ENCODE data around the gene CMTM8.

The CMTM8 gene

DNA sequence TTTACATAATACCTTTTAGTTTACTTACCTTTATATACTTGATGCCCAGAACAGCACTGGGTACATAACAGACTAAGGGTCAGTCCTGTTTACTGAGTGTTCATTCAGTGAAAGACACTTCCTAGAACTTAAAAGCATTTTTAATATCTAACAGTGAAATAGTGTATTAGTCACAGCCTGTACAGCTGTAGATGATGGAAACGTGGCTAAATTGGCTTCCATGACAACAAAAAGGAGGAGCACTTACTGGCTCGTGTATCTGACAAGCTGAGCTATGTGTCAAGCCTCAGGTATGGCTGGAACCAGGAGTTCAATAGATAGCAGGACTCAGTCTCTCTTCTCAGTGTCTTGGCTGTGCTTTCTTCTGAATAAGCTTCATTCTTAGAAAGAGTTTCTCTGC lies 40.2 kb downstream of the CMTM8 start:
- H3K9me3 Mint-ChIP-seq = no peaks in the 10 kb centered on the region
- H3K4me3 Mint-ChIP-seq = no peak overlapping the region
- no peaks in the 10 kb centered on the region for H3K27me3 Mint-ChIP-seq
- peaks cover 6% of the 10 kb centered on the region for H3K4me1 Mint-ChIP-seq (ENCODE audit: low read depth)
- H3K36me3 Mint-ChIP-seq (ENCODE audit: low read depth) = no peaks in the 10 kb centered on the region
- no peak for DNase-seq
- no peak overlapping the region for H3K27ac Mint-ChIP-seq

DNA sequence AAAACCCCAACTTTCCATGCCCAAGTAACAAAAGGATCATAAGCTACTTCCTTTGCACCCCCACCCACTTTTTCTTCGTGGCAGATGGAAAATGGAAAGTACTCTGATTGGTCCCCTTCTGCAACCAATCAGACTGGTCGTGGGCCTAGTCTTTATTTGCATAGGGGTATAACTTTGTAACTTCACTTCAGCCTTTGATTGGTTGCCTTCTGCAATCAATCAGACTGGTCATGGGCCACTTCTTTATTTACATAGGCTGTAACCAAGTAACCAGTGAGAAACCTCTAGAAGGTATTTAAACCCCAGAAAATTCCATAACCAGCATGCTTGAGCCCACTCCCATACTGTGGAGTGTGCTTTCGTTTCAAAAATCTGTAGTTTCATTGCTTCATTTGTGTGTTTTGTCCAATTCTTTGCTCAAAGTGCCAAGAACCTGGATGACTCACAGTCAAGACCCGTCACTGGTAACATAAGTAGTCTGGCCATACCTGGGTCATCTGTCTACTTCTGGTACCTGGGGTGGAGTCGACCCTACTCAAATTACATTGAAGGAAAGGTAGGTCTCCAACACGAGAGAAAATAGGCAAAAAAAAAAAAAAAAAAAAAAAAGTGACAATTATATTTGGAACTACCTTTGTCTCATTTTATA lies 41.9 kb downstream of the CMTM8 start:
- H3K27ac Mint-ChIP-seq = no peak overlapping the region
- no peaks in the 10 kb centered on the region for H3K9me3 Mint-ChIP-seq
- H3K4me1 Mint-ChIP-seq (ENCODE audit: low read depth) = peaks cover 15% of the 10 kb centered on the region
- no peaks in the 10 kb centered on the region for H3K27me3 Mint-ChIP-seq
- DNase-seq = no peak
- H3K36me3 Mint-ChIP-seq (ENCODE audit: low read depth) = no peaks in the 10 kb centered on the region
- no peak overlapping the region for H3K4me3 Mint-ChIP-seq

- no peaks in the 10 kb centered on the region for H3K27me3 Mint-ChIP-seq
- no peaks in the 10 kb centered on the region for H3K36me3 Mint-ChIP-seq (ENCODE audit: low read depth)
Measured at GRCh38 chr3:32281570-32282106, 43.2 kb downstream of the CMTM8 start.

GRCh38 chr3:32282578-32283154 lies 44.2 kb downstream of the CMTM8 start:
- Mint-ChIP-seq H3K27me3 (no peaks in the 10 kb centered on the region), H3K9me3 (no peaks in the 10 kb centered on the region), H3K27ac (no peak overlapping the region), H3K4me3 (no peak overlapping the region), H3K4me1 (ENCODE audit: low read depth) (peaks cover 27% of the 10 kb centered on the region), H3K36me3 (ENCODE audit: low read depth) (no peaks in the 10 kb centered on the region)
- no peak for DNase-seq

More at GRCh38 chr3:32281570-32282106, 43.2 kb downstream of the CMTM8 start:
- Mint-ChIP-seq H3K4me3 (no peak overlapping the region), H3K4me1 (ENCODE audit: low read depth) (peaks cover 25% of the 10 kb centered on the region), H3K27ac (no peak overlapping the region), H3K9me3 (no peaks in the 10 kb centered on the region)
- DNase-seq = no peak

- no peaks in the 10 kb centered on the region for H3K36me3 Mint-ChIP-seq (ENCODE audit: low read depth)
- no peak overlapping the region for H3K4me3 Mint-ChIP-seq
- no peaks in the 10 kb centered on the region for H3K9me3 Mint-ChIP-seq
- DNase-seq = no peak
- H3K4me1 Mint-ChIP-seq (ENCODE audit: low read depth) = peaks cover 29% of the 10 kb centered on the region
- peak overlapping the region; percentile 35 for H3K27ac Mint-ChIP-seq
- no peaks in the 10 kb centered on the region for H3K27me3 Mint-ChIP-seq
Measured at GRCh38 chr3:32283304-32283703, 44.8 kb downstream of the CMTM8 start.

- Mint-ChIP-seq H3K9me3 (no peaks in the 10 kb centered on the region), H3K36me3 (ENCODE audit: low read depth) (no peaks in the 10 kb centered on the region), H3K27me3 (no peaks in the 10 kb centered on the region), H3K4me1 (ENCODE audit: low read depth) (peaks cover 37% of the 10 kb centered on the region), H3K4me3 (no peak overlapping the region), H3K27ac (peak overlapping the region; percentile 79)
- no peak for DNase-seq
Measured at GRCh38 chr3:32284443-32285212, 46.1 kb downstream of the CMTM8 start.

DNA sequence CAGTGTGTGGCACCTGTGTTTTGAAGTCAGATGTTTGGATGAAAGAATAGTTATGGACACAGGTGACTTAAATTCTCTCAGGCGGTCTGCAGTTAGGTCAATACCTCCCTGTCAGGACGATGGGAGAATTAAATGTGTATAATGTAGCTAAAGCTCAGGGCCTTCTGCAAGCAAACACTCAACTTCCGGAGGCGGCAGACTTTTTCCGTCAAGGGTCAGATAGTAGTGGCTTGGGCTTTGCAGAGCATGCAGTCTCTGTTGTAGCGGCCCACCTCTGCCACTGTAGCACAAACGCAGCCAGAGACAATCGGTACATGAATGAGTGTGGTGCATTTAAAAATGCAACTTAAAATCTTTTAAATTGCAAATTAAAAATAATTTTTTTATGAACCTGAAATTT lies 47.4 kb downstream of the CMTM8 start:
- peak overlapping the region; percentile 18 for H3K4me3 Mint-ChIP-seq
- H3K27ac Mint-ChIP-seq = peak overlapping the region; percentile 70
- DNase-seq = no peak
- no peaks in the 10 kb centered on the region for H3K36me3 Mint-ChIP-seq (ENCODE audit: low read depth)
- no peaks in the 10 kb centered on the region for H3K9me3 Mint-ChIP-seq
- H3K27me3 Mint-ChIP-seq = no peaks in the 10 kb centered on the region
- H3K4me1 Mint-ChIP-seq (ENCODE audit: low read depth) = peaks cover 37% of the 10 kb centered on the region

GRCh38 chr3:32288819-32289218 lies 50.3 kb downstream of the CMTM8 start:
- Mint-ChIP-seq H3K9me3 (no peaks in the 10 kb centered on the region), H3K27ac (peak overlapping the region; percentile 82), H3K4me1 (ENCODE audit: low read depth) (peaks cover 35% of the 10 kb centered on the region), H3K4me3 (peak overlapping the region; percentile 18), H3K36me3 (ENCODE audit: low read depth) (no peaks in the 10 kb centered on the region), H3K27me3 (no peaks in the 10 kb centered on the region)
- DNase-seq = no peak

- no peaks in the 10 kb centered on the region for H3K9me3 Mint-ChIP-seq
- no peaks in the 10 kb centered on the region for H3K36me3 Mint-ChIP-seq (ENCODE audit: low read depth)
- no peaks in the 10 kb centered on the region for H3K27me3 Mint-ChIP-seq
- peaks cover 25% of the 10 kb centered on the region for H3K4me1 Mint-ChIP-seq (ENCODE audit: low read depth)
- H3K4me3 Mint-ChIP-seq = no peak overlapping the region
- DNase-seq = no peak
- no peak overlapping the region for H3K27ac Mint-ChIP-seq
Measured at GRCh38 chr3:32290619-32291018, 52.1 kb downstream of the CMTM8 start.

DNA sequence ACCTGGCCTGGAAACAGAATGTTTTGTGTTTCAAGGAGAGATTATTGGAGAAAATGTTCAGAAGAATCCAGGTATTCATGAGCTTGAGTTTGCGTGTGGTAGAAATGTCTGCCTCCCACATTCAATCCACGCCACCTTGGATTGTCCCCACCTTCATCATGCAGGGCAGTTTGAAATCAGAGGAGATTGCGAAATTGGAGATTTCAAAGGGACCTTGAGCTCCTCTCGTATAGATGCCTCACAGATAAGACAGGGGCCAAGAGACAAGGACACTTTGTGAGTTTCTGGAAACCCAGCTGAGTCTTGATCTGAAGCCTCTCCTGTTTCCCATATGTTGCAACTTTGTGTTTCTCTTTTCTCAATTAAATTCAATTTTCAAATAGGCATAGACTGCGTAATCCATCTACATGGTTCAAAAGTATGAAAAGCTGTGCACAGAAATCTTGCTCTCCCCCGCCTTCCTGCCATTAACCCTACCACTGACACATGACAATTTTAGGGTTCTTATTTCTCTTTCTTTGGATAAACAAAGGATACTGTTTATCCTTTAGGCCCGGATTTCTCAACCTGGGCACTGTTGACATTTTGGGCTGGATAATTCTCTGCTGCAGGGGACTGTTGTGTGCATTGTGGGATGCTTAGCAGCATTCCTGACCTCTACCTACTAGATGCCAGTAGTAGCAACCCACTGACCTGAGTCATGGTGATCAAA lies 53.8 kb downstream of the CMTM8 start:
- no peaks in the 10 kb centered on the region for H3K36me3 Mint-ChIP-seq (ENCODE audit: low read depth)
- DNase-seq = no peak
- no peaks in the 10 kb centered on the region for H3K9me3 Mint-ChIP-seq
- H3K4me1 Mint-ChIP-seq (ENCODE audit: low read depth) = peaks cover 28% of the 10 kb centered on the region
- peak overlapping the region; percentile 7 for H3K27ac Mint-ChIP-seq
- H3K27me3 Mint-ChIP-seq = no peaks in the 10 kb centered on the region
- no peak overlapping the region for H3K4me3 Mint-ChIP-seq

- Mint-ChIP-seq H3K4me1 (ENCODE audit: low read depth) (peaks cover 28% of the 10 kb centered on the region), H3K27ac (no peak overlapping the region), H3K36me3 (ENCODE audit: low read depth) (no peaks in the 10 kb centered on the region), H3K27me3 (no peaks in the 10 kb centered on the region), H3K4me3 (no peak overlapping the region), H3K9me3 (no peaks in the 10 kb centered on the region)
- DNase-seq = no peak
Measured at GRCh38 chr3:32293903-32294302, 55.4 kb downstream of the CMTM8 start.

- Mint-ChIP-seq H3K36me3 (ENCODE audit: low read depth) (no peaks in the 10 kb centered on the region), H3K4me3 (peak overlapping the region; percentile 37), H3K9me3 (no peaks in the 10 kb centered on the region), H3K4me1 (ENCODE audit: low read depth) (peaks cover 35% of the 10 kb centered on the region), H3K27ac (peak overlapping the region; percentile 82), H3K27me3 (no peaks in the 10 kb centered on the region)
- peak; percentile 70 for DNase-seq
Measured at GRCh38 chr3:32296251-32297204, 58.0 kb downstream of the CMTM8 start.

- Mint-ChIP-seq H3K36me3 (ENCODE audit: low read depth) (no peaks in the 10 kb centered on the region), H3K27ac (peak overlapping the region; percentile 81), H3K27me3 (no peaks in the 10 kb centered on the region), H3K4me3 (peak overlapping the region; percentile 26), H3K4me1 (ENCODE audit: low read depth) (peaks cover 43% of the 10 kb centered on the region), H3K9me3 (no peaks in the 10 kb centered on the region)
- peak; percentile 46 for DNase-seq
Measured at GRCh38 chr3:32297366-32297765, 58.9 kb downstream of the CMTM8 start.

Measured in activated T-cell treated with anti-CD3 and anti-CD28 coated beads, Interleukin-2, amount 50 U/mL, for 24 hours (primary cell).